GM12878 (cell line): ENCODE data around the gene SLC38A8. TPM values are rescaled to one million over a fixed set of nuclear protein-coding genes. Genes with fewer than 3 reads are reported as not detected.

Experiments used
- ATAC-seq: fragments of 200-7000 bp; cut with Tn5 transposase; 3 replicates; pipeline ENCODE4 v1.9.1; 2020; ENCODE audit warnings: mild to moderate bottlenecking, moderate library complexity
- BruUV-seq: library from RNA; stranded (reverse); fragments of 400-500 nt; replicated peaks from 2 replicates; lab custom pipeline; 2021; lab: Mats Ljungman, UMichigan
- CTCF ChIA-PET: fragments of 300-600 bp; sonication (Branson Sonifier 250); formaldehyde crosslinking; extraction: SDS; loops from one replicate; lab custom pipeline; 2021; ENCODE audit warnings: inconsistent platforms; lab: Yijun Ruan, JAX
- POLR2A ChIA-PET: fragments of 350-600 bp; formaldehyde crosslinking; extraction: SDS; loops from one replicate; lab custom pipeline; 2021; ENCODE audit warnings: inconsistent platforms; lab: Charles Lee
- RAD21 ChIA-PET: fragments of 300-600 bp; sonication (Branson Sonifier 250); formaldehyde crosslinking; loops from one replicate; lab custom pipeline; 2023; ENCODE audit warnings: antibody characterized with exemption; ENCODE audit not compliant: unreplicated experiment; lab: Charles Lee
- SMC1A ChIA-PET: fragments of 300-600 bp; sonication (Branson Sonifier 250); formaldehyde crosslinking; loops from one replicate; lab custom pipeline; 2023; ENCODE audit not compliant: unreplicated experiment, uncharacterized antibody; lab: Charles Lee
- DNase-seq: peaks from one replicate; pipeline ENCODE4 v3.0.0-alpha.2; 2011; ENCODE audit warnings: low read depth, low spot score
- FAIRE-seq: peaks from 3 replicates; lab custom pipeline; 2011; peaks lifted over from hg19 to GRCh38; lab: Jason Lieb, UNC
- H2AFZ ChIP-seq: 2 replicates; pipeline ENCODE4 v1.6.0; 2011; ENCODE audit warnings: low read depth, low read length, control low read depth; ENCODE audit not compliant: control insufficient read depth
- H3K27ac ChIP-seq: 2 replicates; pipeline ENCODE4 v1.5.1; 2011; ENCODE audit warnings: control low read depth; ENCODE audit not compliant: control insufficient read depth, insufficient read depth
- H3K27me3 ChIP-seq, 2 experiments: replicated peaks in 1 of 2; 2 replicates each; pipeline versions ENCODE4 v1.6.0 to v1.6.1; 2011; ENCODE audit warnings: low read length in 1 of 2; ENCODE audit not compliant: control insufficient read depth in 2 of 2, insufficient read depth in 2 of 2
- H3K36me3 ChIP-seq, 2 experiments: 2 replicates each; pipeline ENCODE4 v1.5.1; 2011; ENCODE audit warnings: low read length in 1 of 2; ENCODE audit not compliant: control insufficient read depth in 2 of 2, insufficient read depth in 2 of 2
- H3K4me1 ChIP-seq: 2 replicates; pipeline ENCODE4 v1.6.1; 2011; ENCODE audit warnings: mild to moderate bottlenecking, low read length, moderate library complexity, mixed read lengths; ENCODE audit not compliant: control insufficient read depth, insufficient read depth
- H3K4me2 ChIP-seq: 2 replicates; pipeline ENCODE4 v1.6.0; 2011; ENCODE audit warnings: control low read depth; ENCODE audit not compliant: control insufficient read depth, insufficient read depth
- H3K4me3 ChIP-seq: fragments of 200-600 bp; sonication (generic); 2 replicates; pipeline ENCODE4 v1.5.1; 2016
- H3K79me2 ChIP-seq: 2 replicates; pipeline ENCODE4 v1.6.0; 2011; ENCODE audit warnings: low read length; ENCODE audit not compliant: control insufficient read depth, insufficient read depth
- H3K9ac ChIP-seq: 2 replicates; pipeline ENCODE4 v1.8.0; 2011; ENCODE audit warnings: low read length, control low read depth, mixed read lengths; ENCODE audit not compliant: control insufficient read depth, insufficient read depth
- H3K9me3 ChIP-seq: replicated peaks from 3 replicates; pipeline ENCODE4 v1.5.1; 2011; ENCODE audit warnings: mild to moderate bottlenecking, low read length; ENCODE audit not compliant: control insufficient read depth, insufficient read depth
- H4K20me1 ChIP-seq: 2 replicates; pipeline ENCODE4 v1.6.0; 2011; ENCODE audit not compliant: control insufficient read depth, insufficient read depth
- ELK1 ChIP-seq: IDR thresholded peaks from 2 replicates; pipeline ENCODE4 v1.6.1; 2012; ENCODE audit warnings: low read depth, low read length, improper control_type of control experiment
- KLF5 ChIP-seq: fragments of 450-650 bp; IDR thresholded peaks from 2 replicates; pipeline ENCODE4 v1.6.1; 2014; ENCODE audit warnings: mild to moderate bottlenecking; ENCODE audit not compliant: partially characterized antibody
- MXI1 ChIP-seq: fragments of 150-350 bp; IDR thresholded peaks from 2 replicates; pipeline ENCODE4 v1.6.1; 2011; ENCODE audit warnings: low read depth, mild to moderate bottlenecking, inconsistent platforms, low read length, improper control_type of control experiment
- POLR2A ChIP-seq: IDR thresholded peaks from 2 replicates; pipeline ENCODE4 v1.6.1; 2011; ENCODE audit warnings: low read depth, mild to moderate bottlenecking, low read length
- RAD21 ChIP-seq: IDR thresholded peaks from 2 replicates; pipeline ENCODE4 v1.6.1; 2011; ENCODE audit warnings: mild to moderate bottlenecking, low read depth, low read length, moderate library complexity; ENCODE audit not compliant: insufficient read depth
- SRF ChIP-seq, 2 experiments: IDR thresholded peaks; 2 replicates each; pipeline ENCODE4 v1.6.1; 2011; ENCODE audit warnings: low read depth in 2 of 2, low read length in 2 of 2, mild to moderate bottlenecking in 1 of 2, moderate library complexity in 1 of 2
- ZNF687 ChIP-seq: fragments of 450-650 bp; IDR thresholded peaks from 2 replicates; pipeline ENCODE4 v1.6.1; 2017; ENCODE audit warnings: mild to moderate bottlenecking, moderate library complexity
- WGBS: methylation state at CpG from one replicate; pipeline ENCODE4 v1.1.6; 2016; ENCODE audit warnings: low lambda C conversion rate; ENCODE audit not compliant: insufficient replicate concordance, insufficient coverage; ENCODE audit errors: missing lambda C conversion rate; 5-methylcytosine and 5-hydroxymethylcytosine counted together
- in situ Hi-C: fragments of 300-500 bp; cut with MboI; formaldehyde crosslinking; loops from 9 replicates; pipeline ENCODE4 v1.14.3; 2018; ENCODE audit warnings: mixed read lengths
- intact Hi-C: fragments of 100-400 bp; cut with micrococcal nuclease; formaldehyde crosslinking; loops from one replicate; pipeline ENCODE4 v1.14.2; 2022; ENCODE audit not compliant: unreplicated experiment
- polyA plus RNA-seq, 11 experiments: library from polyadenylated mRNA; depleted of rRNA in 4 of 11; unstranded in 6 of 11; stranded (reverse) in 5 of 11; fragments of >200 nt; fragmentation: Nextera tagmentation in 4 of 11; fragmentation: Illumina TruSeq in 1 of 11; extraction: Ambion mirVana in 4 of 11; extraction: Trizol in 1 of 11; gene quantifications; 1 replicate in 1 of 11; 2 replicates in 10 of 11; pipeline versions ENCODE4 v1.2.1 to v1.2.3, GENCODE V29; 2011 to 2016; ENCODE audit warnings: inconsistent platforms in 2 of 11, missing spikeins in 2 of 11, low read depth in 1 of 11
- total RNA-seq, 4 experiments: library from RNA; depleted of rRNA in 3 of 4; stranded (reverse); fragments of >200 nt in 3 of 4; fragmentation: Illumina TruSeq in 1 of 4; extraction: Trizol in 1 of 4; gene quantifications; 2 replicates each; pipeline versions ENCODE4 v1.2.1 to v1.2.3, GENCODE V29; 2013 to 2021
- TF ChIP-seq, protein P1 (sequence below): fragments of 450-650 bp; IDR thresholded peaks from 2 replicates; pipeline ENCODE4 v1.6.1; 2017; ENCODE audit warnings: mild to moderate bottlenecking, low read depth, inconsistent platforms; ENCODE audit not compliant: poor library complexity, severe bottlenecking

SLC38A8 gene
- total and polyA plus RNA-seq, 10 of the 15 experiments (the other 5 are each of a cell fraction or from before 2014, with no cell fraction given): not detected

GRCh38 chr16:83968891-83969649, 73.5 kb downstream of the SLC38A8 start:
- H3K36me3 ChIP-seq: no peaks in the 10 kb centered on the region
- H3K4me2 ChIP-seq: no peak overlapping the region
- POLR2A ChIA-PET: no interaction called here
- ATAC-seq (no peak), FAIRE-seq (no peak), DNase-seq (no peak)
- H2AFZ ChIP-seq: no peak overlapping the region
- BruUV-seq: no TSS peak
- WGBS: 17% methylated on average over 6 of the region's 45 CpGs
- H3K9me3 ChIP-seq: no peaks in the 10 kb centered on the region
- CTCF ChIA-PET: no interaction called here
- H3K9ac ChIP-seq: no peak overlapping the region
- H3K79me2 ChIP-seq: no peaks in the 10 kb centered on the region
- SMC1A ChIA-PET: interaction anchor here (1.0 kb wide), 1 partner anchor 219 kb away, joined by 3 read pairs; no protein-coding TSS in a partner anchor
- no peaks in the 10 kb centered on the region for H4K20me1 ChIP-seq
- in situ Hi-C loops (no loop called here), intact Hi-C loops (no loop called here)
- H3K4me3 ChIP-seq: no peak overlapping the region
- RAD21 ChIA-PET: no interaction called here
- no peak overlapping the region for H3K27ac ChIP-seq
- TF ChIP-seq KLF5: no peak
- no peaks in the 10 kb centered on the region for H3K4me1 ChIP-seq
- no peaks in the 10 kb centered on the region for H3K27me3 ChIP-seq

GRCh38 chr16:83968306-83968851, 74.2 kb downstream of the SLC38A8 start:
- Histone ChIP-seq H3K79me2 (no peaks in the 10 kb centered on the region), H3K9me3 (no peaks in the 10 kb centered on the region), H3K36me3 (no peaks in the 10 kb centered on the region), H3K9ac (no peak overlapping the region), H4K20me1 (no peaks in the 10 kb centered on the region), H3K27ac (no peak overlapping the region), H2AFZ (no peak overlapping the region), H3K4me2 (no peak overlapping the region), H3K4me1 (no peaks in the 10 kb centered on the region), H3K27me3 (no peaks in the 10 kb centered on the region), H3K4me3 (no peak overlapping the region)
- no peak for ATAC-seq
- ChIA-PET POLR2A (no interaction called here), CTCF (no interaction called here), RAD21 (no interaction called here), SMC1A (no interaction called here)
- in situ Hi-C loops (no loop called here), intact Hi-C loops (no loop called here)
- FAIRE-seq: no peak
- no CpG with 5 or more reads among the region's 87 CpGs for WGBS
- DNase-seq: no peak
- BruUV-seq: no TSS peak
- TF ChIP-seq POLR2A (no peak), MXI1 (no peak), ELK1 (no peak), SRF (IDR thresholded peaks at IDR 0.05; ENCODE audit: low read depth in 2 of 2, low read length in 2 of 2) (no peak), RAD21 (no peak), ZNF687 (no peak)
- TF ChIP-seq, protein P1, sequence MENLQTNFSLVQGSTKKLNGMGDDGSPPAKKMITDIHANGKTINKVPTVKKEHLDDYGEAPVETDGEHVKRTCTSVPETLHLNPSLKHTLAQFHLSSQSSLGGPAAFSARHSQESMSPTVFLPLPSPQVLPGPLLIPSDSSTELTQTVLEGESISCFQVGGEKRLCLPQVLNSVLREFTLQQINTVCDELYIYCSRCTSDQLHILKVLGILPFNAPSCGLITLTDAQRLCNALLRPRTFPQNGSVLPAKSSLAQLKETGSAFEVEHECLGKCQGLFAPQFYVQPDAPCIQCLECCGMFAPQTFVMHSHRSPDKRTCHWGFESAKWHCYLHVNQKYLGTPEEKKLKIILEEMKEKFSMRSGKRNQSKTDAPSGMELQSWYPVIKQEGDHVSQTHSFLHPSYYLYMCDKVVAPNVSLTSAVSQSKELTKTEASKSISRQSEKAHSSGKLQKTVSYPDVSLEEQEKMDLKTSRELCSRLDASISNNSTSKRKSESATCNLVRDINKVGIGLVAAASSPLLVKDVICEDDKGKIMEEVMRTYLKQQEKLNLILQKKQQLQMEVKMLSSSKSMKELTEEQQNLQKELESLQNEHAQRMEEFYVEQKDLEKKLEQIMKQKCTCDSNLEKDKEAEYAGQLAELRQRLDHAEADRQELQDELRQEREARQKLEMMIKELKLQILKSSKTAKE: no peak
